ENCODE measurements around the gene MAPK8.

GRCh38 chr10:48399551-48399950 is 93.1 kb downstream of the MAPK8 start:
- TF ChIP-seq CTCF (IDR thresholded peaks at IDR 0.05; ENCODE audit: insufficient read depth, low read depth, low read length) (no peak), EZH2 (IDR thresholded peaks at IDR 0.05; ENCODE audit: insufficient read depth, low read length) (no peak)
